Activated CD4-positive, CD25-positive, alpha-beta regulatory T cell (primary cell): ENCODE measurements around the gene PPM1M.
A peak's percentile ranks its signal among the peaks of the same experiment; 100 is the strongest.

ENCODE experiments used
- DNase-seq, 4 experiments: peaks; one replicate each; lab custom pipeline; 2025; lab: John Stamatoyannopoulos, UW

The PPM1M gene

GRCh38 chr3:52216585-52217408, 28.8 kb upstream of the PPM1M start:
- DNase-seq: no peak

DNA sequence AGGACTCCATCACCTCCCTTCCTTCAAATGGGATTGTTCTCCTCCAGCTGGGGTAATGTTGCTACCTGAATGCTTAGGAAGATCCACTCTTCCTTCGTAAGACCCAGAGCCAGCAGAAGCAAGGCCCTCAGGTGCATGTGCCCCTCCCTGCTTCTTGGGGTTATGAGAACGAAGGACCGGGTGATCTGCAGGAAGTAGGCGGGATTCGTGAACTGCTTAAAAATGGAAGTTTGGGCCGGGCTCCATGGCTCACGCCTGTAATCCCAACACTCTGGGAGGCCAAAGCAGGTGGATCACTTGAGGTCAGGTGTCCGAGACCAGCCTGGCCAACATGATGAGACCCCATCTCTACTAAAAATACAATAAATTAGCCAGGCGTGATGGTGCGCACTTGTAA, 28.2 kb upstream of the PPM1M start:
- no peak for DNase-seq

DNA sequence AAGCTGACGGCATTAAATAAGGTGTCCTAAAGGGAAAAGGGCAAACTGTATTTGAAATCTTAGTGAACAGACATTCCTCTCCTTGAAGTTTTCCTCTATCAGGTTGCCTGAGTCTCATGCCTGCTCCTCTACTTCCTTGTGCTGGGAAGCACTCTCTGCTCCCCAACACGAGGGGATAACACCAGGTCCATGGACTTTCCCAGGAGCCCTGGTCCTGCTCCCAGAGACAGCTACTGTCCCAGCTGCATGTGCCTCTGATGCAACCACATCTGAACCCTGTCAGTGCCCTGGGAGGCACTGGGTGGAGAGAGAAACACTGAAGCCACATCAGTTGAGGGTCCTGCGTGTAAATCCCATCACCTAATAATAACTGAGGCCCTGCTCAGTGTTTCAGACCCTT, 27.5 kb upstream of the PPM1M start:
- DNase-seq: no peak

- peak in 1 of 4 experiments; percentile 35 for DNase-seq
Measured at GRCh38 chr3:52218454-52218853, 27.1 kb upstream of the PPM1M start.

DNA sequence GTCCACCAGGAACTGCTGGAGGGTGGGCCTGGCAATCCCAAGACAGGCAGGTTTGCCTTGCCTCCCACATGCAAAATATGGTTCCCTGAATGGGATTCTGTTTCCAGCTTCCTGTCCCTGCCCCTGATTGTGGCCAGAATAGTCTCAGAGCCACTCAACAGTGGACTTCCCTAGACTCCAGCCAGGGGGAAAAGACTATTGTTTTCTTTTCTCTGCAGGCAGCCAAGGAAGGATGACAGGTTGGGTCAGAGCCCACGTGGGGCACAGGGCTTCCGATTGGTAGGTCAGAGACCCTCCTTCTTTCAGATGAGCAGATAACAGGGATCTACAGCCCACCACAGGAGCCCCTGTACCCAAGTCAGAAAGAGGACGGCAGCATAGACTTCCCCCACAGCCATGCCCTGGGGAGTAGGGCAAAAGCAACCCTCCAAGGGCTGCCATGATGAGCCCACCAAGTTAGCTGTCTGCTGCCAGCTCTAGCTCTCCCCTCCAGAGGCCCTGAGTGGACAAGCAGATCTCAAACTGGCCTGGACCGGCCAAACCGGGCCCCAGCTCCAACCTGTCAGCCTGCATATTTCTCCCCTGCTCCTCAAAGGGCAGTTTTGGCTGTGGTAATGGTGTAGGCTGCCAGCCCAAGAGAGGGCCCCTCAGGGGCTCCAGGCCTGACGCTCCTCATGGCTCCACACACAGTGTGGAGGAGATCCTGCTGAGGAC, 26.5 kb upstream of the PPM1M start:
- no peak for DNase-seq

DNA sequence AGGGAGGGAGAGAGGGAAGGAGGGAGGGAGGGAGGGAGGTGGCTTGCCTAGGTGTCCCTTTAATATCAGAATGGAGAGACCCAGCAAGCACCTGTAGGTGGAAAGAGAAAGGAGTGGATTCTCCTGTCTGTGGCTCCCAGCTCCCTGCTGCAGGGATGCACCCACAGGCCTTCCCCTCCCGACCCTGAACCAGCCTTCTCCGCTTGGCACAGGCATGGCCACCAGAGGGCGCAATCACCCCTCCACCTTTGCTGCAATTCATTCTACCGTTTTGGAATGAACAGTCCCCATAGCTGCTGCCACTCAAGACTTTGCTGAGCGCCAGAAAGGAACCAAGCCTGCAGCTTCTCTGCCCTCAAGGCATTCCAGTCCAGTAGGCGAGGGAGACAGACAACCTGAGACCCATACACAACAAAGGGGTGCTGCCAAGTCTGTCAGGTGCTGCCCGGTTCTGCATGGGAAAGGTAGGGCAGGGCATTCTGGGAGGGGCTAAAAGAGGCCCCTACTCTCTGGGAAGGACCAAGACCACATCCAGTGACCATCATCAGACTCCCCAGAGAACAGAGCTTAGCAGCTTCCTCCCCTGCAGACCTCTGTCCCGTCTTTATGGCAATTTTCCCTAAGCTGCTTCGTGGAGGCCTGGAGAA, 25.1 kb upstream of the PPM1M start:
- DNase-seq: peak; percentile 75 to 91 (median 80)

DNA sequence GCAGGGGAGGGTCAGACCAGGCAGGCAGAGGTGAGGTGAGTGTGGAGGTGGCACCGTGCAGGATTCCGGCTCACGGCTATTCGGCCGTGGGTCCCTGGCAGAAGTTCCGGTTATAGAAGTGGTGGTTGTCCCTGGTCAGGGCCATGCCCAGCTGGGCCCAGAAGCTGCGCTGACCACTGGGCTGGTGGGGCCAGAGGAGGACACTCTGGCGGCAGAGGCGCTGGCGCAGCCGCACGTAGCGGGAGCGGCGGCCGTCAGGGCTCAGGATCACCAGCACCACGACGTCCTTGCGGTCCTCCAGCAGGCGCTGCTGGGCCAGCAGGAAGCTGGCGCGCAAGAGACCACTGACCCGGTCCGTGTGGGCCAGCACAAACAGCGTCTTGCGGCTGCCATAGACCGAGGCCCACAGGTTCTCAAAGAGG, 24.4 kb upstream of the PPM1M start:
- no peak for DNase-seq

GRCh38 chr3:52221563-52222318, 23.8 kb upstream of the PPM1M start:
- peak in 2 of 4 experiments; percentile 45 to 52 for DNase-seq

- DNase-seq: no peak
Measured at GRCh38 chr3:52222319-52223221, 23.0 kb upstream of the PPM1M start.

- no peak for DNase-seq
Measured at GRCh38 chr3:52223449-52224408, 21.8 kb upstream of the PPM1M start.

DNA sequence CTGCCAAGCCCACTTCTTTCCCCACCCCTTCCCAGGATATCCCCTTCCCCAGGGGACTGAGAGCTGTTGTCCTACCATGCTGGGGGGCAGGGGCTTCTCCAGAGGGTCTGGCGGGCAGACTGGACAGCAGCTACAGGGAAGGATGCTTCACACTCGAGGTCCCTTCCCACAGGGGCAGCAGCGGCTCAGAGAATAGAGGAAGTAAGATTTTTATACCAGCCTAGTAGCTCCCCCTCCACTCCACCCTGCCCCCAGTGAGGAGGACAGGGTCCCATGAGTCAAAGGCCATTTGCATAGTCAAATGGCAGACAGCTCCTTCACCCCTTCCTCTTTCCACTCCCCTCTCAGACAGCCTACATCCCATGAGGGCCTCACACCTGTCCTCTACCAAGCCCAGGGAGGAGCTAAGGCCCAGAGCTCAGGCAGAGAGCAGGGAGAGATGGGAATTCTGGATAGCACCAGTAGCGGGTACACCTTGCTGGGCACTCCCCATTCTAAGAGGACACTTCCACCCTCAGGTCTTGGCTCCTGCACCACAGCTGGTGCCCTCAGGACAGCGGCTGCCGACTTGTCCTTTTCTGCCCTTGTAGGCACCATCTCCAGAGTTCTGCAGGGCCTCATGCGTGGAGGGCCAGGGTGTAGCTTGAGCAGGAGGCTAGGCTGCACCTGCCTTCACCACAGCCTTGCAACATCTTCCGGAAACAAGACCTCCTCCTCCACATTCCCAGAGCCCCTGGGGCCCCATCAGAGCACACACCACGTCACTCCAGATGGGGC, 19.9 kb upstream of the PPM1M start, which contains the start of gene TLR9:
TSS of gene TLR9 (minus strand) at position 194 of the 777 bp plus-strand sequence. CDS start at position 78, 116 bp downstream.
- DNase-seq: no peak

- DNase-seq: no peak
Measured at GRCh38 chr3:52226229-52226817, 19.2 kb upstream of the PPM1M start.

DNA sequence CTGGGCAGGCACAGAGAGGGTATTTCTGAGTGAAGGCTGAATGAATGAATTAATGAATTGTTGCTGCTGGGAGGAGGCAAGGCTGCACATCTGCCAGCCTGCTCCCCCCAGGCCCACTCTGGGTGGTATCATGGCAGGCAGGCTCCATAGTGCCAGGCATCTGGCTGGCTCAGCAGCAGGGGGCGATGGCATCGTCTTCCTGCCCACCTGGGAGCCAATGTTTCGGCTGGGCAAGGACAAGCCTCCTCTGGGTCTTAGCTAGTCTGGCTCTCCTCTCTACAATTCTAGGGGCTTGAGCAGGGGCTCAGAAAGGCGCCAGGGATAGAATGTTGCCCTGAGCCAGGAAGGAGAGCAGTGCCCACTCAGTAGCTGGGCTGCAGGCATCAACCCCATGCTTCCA, 18.4 kb upstream of the PPM1M start:
- DNase-seq: no peak

DNA sequence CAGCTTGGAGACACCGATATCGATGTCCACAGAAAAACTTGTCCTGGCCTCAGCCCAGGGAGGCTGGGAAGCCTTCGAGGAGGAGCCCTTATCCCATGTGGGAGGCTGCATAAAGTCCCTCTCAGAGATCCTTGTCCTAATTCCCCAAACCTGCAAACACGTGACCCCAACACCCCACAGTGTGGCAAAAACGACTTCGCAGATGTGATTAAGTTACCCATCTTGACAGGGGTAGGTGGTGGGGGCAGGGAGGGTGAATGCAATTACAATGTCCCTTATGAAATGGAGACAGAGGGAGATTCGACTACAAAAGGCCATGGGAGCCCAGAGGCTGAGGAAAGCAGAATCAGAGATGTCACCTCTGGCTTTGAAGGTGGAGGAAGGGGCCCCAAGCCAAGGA, 17.8 kb upstream of the PPM1M start:
- DNase-seq: no peak

- no peak for DNase-seq
Measured at GRCh38 chr3:52228266-52228665, 17.3 kb upstream of the PPM1M start.

DNA sequence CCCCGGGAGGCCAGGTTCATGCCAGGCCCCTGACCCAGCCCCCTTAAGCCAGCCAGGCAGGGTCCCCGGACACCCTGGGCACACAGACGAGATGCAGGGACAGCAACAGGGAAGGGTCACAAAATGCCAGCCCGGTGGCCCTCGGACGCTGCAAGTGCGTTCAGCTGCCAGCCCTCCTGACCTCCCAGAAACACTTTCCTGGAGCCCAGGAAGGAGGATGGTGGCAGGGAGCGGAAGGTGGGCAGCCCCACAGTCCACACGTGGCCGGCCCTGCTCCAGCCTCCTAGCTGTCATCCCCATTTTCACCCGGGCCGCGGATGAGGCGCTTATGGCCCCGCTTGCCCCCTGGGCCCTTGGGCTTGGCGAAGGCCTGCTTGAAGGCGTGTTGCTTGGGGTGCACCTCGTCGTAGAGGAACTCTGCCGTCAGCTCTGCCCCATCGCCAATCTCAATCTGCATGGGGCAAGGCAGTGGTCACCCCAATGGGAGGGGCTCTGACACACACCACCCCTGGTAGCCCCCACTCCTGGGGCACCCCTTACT, 16.7 kb upstream of the PPM1M start:
- no peak for DNase-seq

- no peak for DNase-seq
Measured at GRCh38 chr3:52229656-52230055, 15.9 kb upstream of the PPM1M start.

- DNase-seq: no peak
Measured at GRCh38 chr3:52230461-52230860, 15.1 kb upstream of the PPM1M start.
